Esophagus (tissue), 2 donors: ENCODE measurements around the gene CNNM4. TPM values are rescaled to one million over a fixed set of nuclear protein-coding genes. Genes with fewer than 3 reads are reported as not detected.

ENCODE experiments used
- H3K27ac ChIP-seq, 2 donors: one replicate each; pipeline ENCODE4 v1.5.1; 2013; ENCODE audit warnings: low read depth in 2 of 2, mild to moderate bottlenecking in 2 of 2, inconsistent platforms in 1 of 2, low read length in 1 of 2, moderate library complexity in 1 of 2
- H3K27me3 ChIP-seq, 2 donors: one replicate each; pipeline ENCODE4 v1.6.1; 2013; ENCODE audit warnings: low read length in 2 of 2, control low read depth in 1 of 2, mild to moderate bottlenecking in 1 of 2; ENCODE audit not compliant: insufficient read depth in 2 of 2, control insufficient read depth in 1 of 2
- H3K36me3 ChIP-seq, 2 donors: one replicate each; pipeline ENCODE4 v1.6.1; 2013; ENCODE audit warnings: low read length in 1 of 2; ENCODE audit not compliant: control insufficient read depth in 2 of 2, insufficient read depth in 2 of 2
- H3K4me1 ChIP-seq, 2 donors: one replicate each; pipeline ENCODE4 v1.6.1; 2013; ENCODE audit warnings: low read length in 1 of 2; ENCODE audit not compliant: control insufficient read depth in 2 of 2, insufficient read depth in 2 of 2
- H3K4me3 ChIP-seq, 2 donors: one replicate each; pipeline ENCODE4 v1.5.1; 2013; ENCODE audit warnings: low read length in 2 of 2, mild to moderate bottlenecking in 2 of 2, low read depth in 1 of 2, moderate library complexity in 1 of 2
- H3K9me3 ChIP-seq, 2 donors: one replicate each; pipeline ENCODE4 v1.6.1; 2013; ENCODE audit warnings: mild to moderate bottlenecking in 2 of 2, low read depth in 1 of 2, low read length in 1 of 2, moderate library complexity in 1 of 2; ENCODE audit not compliant: control insufficient read depth in 2 of 2, insufficient read depth in 1 of 2
- WGBS, 2 donors: extraction: QIAGEN DNeasy Blood & Tissue Kit; methylation state at CpG; one replicate each; pipeline ENCODE4 v1.1.7; 2013; 5-methylcytosine and 5-hydroxymethylcytosine counted together
- polyA plus RNA-seq, 2 donors: library from polyadenylated mRNA; stranded (reverse); fragments of 200-250 nt; gene quantifications; one replicate each; pipeline ENCODE4 v1.2.3, GENCODE V29; 2013
- donor health status: healthy with polysubstance abuse.
- donor health status: Bipolar disorder and iron deficiency.

Gene CNNM4
- polyA plus RNA-seq, 2 donors, result 3.2 to 5.0 TPM

DNA sequence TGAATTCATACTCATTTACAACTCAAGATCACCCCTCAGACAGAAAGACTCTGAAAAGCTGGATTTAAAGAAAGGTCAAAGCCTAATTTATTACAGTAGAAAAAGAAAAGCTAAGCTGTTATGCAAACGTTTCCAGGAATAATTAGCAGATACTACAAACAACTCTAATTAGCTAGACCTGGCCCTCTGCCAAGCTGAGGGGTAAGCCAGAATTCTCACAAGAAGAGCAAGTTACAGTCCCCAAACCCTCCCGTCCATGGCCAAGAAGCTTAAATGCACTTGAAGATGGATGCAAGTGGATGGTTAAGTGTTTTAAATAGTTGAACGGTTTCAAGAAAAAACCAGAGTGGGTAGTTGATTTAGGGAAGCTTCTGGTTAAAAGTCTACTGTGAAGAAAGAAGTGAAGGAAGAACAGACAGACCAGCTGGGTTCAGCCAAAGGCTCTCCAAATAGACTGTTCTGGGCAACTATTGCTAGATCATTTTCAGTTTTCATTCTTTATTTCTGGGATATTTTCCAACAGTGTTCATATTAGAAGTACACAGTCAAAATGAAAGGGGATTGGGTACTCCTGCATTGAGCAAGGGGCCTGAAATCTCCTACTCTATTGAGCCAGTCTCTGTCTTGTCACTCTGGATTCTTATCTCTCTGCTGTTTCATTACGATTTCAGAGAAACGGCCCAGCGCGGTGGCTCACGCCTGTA lies 25.7 kb upstream of the CNNM4 start:
- Histone ChIP-seq H3K27ac (no peak overlapping the region), H3K27me3 (no peaks in the 10 kb centered on the region), H3K4me1 (no peaks in the 10 kb centered on the region), H3K9me3 (no peaks in the 10 kb centered on the region), H3K36me3 (peaks cover 14 to 20% of the 10 kb centered on the region in 2 donors), H3K4me3 (no peak overlapping the region)
- WGBS, 2 donors, result 68 to 70% methylated on average over 8 of the region's 8 CpGs

GRCh38 chr2:96737251-96737650 lies 23.5 kb upstream of the CNNM4 start:
- 70 to 73% methylated on average over 2 of the region's 2 CpGs for WGBS, 2 donors
- Histone ChIP-seq H3K4me3 (no peak overlapping the region), H3K27ac (no peak overlapping the region), H3K36me3 (peaks cover 6 to 12% of the 10 kb centered on the region in 2 donors), H3K27me3 (no peaks in the 10 kb centered on the region), H3K4me1 (no peaks in the 10 kb centered on the region), H3K9me3 (no peaks in the 10 kb centered on the region)

DNA sequence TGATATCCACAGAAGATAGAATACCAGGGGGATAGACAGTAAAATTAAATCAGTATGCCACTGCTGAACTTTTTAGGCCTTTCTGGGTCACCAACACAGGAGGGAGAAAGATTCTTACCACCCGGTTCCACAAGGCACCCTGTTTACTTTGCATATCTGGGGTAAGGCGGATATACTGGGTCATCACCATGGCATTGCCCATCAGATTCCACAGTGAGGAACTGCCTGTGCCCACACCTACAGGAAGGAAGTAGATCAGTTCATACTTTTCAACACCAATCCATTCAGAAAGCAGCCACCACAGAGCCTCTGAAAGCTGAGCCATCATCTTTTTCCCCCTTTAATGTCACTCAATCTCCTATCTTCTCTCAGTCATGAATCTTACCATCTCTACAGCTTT lies 22.9 kb upstream of the CNNM4 start:
- Histone ChIP-seq H3K27ac (no peak overlapping the region), H3K4me3 (no peak overlapping the region), H3K27me3 (no peaks in the 10 kb centered on the region), H3K9me3 (no peaks in the 10 kb centered on the region), H3K36me3 (peaks cover 6 to 11% of the 10 kb centered on the region in 2 donors), H3K4me1 (no peaks in the 10 kb centered on the region)
- 64 to 67% methylated on average over 2 of the region's 2 CpGs for WGBS, 2 donors

DNA sequence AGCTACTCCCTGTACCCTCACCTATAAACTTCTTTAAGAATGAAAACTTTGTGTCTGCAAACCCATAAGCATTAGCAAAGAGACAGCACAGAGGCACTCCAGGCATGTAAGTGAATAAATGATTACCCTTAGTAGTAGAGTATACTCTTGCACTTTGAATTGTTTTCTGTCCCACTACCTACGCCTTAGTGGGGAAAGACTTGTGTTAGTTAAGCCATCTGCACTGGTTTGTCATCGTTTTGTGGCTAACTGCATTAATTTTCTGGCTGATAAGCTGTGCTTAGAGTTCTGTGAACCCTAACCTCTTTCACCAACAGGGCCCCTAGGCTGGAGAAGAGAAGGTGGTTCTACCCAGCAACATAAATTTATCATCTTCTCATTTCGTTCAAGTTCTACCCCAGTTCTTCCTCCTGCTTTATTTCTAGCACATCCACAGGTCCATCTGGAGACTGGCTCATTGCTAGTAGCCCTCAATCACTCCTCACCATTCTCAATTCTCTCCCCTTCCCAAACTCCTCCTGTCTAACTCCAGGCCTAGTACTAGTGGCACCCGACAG lies 21.5 kb upstream of the CNNM4 start:
- Histone ChIP-seq H3K9me3 (no peaks in the 10 kb centered on the region), H3K36me3 (peaks cover 0 to 3% of the 10 kb centered on the region in 2 donors), H3K27ac (peak overlapping the region; percentile 10 to 77), H3K4me1 (no peaks in the 10 kb centered on the region), H3K4me3 (peak overlapping the region; percentile 82 to 92), H3K27me3 (no peaks in the 10 kb centered on the region)
- WGBS, 2 donors, result 8 to 15% methylated on average over 4 of the region's 4 CpGs

DNA sequence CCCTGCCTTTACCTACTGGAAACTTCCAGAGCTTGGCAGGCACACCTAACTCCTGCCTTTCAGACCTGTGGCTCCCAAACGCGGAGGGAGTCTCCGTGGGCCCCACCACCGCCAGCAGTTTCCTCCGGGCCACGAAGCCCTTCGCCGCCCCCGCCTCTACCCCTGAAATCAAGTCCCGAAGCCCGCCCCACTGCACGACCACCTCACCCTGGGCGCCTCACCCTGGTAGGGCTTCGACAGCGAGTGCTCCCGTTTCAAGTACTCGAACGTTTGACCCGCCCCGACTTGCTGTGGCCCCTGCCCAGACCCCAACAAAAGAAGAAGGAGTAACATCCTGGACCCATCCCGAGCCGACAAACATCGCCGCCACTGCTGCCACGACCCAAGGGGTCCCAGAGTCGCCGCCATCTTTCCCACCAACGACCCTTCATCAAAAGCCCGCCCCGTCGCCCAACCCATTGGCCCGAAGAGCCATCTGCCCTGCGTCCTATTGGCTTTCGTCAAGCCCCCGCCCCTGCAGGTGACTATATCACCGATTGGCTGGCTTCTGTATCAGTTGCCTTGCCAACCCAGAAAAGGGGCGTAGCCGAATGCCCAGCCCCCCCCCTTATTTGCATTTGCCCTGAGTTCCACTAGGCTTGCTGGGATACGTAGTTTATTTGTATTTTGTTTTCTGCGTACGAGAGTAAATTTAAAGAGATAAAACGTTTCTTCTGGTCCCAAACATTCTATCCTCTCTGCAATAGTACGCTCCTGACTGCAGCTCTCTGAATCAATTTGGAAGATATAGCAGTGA lies 20.9 kb upstream of the CNNM4 start, which contains the start of gene LMAN2L:
LMAN2L (minus strand) TSS at position 432 of the 796 bp plus-strand sequence; CDS start at position 408, 24 bp downstream.
- no peaks in the 10 kb centered on the region for H3K9me3 ChIP-seq
- H3K36me3 ChIP-seq, result no peaks in the 10 kb centered on the region
- WGBS, 2 donors, result 0 to 1% methylated on average over 43 of the region's 43 CpGs
- peak within 1 kb of the TSS; percentile 10 to 77 for H3K27ac ChIP-seq
- H3K4me3 ChIP-seq, result peak within 1 kb of the TSS; percentile 82 to 92
- no peaks in the 10 kb centered on the region for H3K4me1 ChIP-seq
- H3K27me3 ChIP-seq, result no peaks in the 10 kb centered on the region

DNA sequence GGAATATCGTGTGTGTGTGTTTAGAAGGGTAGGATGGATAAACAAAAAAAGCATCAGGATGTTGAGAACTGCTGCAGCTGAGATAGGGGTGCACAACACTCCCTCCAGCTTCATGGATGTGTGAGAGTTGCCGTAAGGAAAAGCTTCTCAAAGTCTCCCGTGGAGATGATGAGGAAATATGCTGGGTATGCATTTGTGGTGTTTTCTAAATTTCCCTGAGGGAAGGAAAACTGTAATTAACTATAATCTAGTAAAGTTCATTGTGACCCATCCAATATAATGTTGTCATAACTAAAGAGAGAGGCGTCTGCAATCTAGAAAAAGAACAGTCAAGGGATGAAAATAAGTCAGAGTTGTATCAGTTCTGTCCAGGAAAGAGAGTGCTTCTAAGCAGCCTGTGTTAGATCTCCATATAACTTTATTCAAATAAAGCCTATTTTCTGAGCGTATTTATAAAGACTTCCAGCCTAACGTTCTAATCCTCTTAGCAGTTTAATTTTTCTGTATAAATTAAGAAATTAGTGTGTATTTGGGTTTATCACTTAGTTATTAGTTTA lies 13.6 kb upstream of the CNNM4 start:
- H3K4me1 ChIP-seq, result no peaks in the 10 kb centered on the region
- no peaks in the 10 kb centered on the region for H3K36me3 ChIP-seq
- H3K27ac ChIP-seq, result no peak overlapping the region
- no peaks in the 10 kb centered on the region for H3K9me3 ChIP-seq
- H3K27me3 ChIP-seq, result no peaks in the 10 kb centered on the region
- 50 to 57% methylated on average over 6 of the region's 6 CpGs for WGBS, 2 donors
- no peak overlapping the region for H3K4me3 ChIP-seq

DNA sequence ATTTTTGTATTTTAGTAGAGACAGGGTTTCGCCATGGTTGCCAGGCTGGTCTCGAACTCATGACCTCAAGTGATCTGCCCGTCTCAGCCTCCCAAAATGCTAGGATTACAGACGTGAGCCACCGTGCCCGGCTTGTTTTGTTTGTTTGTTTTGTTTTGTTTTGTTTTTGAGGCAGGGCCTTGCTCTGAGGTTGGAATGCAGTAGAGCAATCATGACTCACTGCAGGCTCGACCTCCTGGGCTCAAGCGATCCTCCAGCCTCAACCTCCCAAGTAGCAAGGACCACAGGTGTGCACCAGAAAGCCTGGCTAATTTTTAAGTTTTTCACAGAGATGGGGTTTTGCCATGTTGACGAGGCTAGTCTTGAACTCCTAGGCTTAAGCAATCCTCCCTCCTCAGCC lies 8.9 kb upstream of the CNNM4 start:
- Histone ChIP-seq H3K27me3 (no peaks in the 10 kb centered on the region), H3K27ac (no peak overlapping the region), H3K4me1 (no peaks in the 10 kb centered on the region), H3K36me3 (no peaks in the 10 kb centered on the region), H3K9me3 (no peaks in the 10 kb centered on the region), H3K4me3 (no peak overlapping the region)
- 84 to 87% methylated on average over 9 of the region's 9 CpGs for WGBS, 2 donors

- Histone ChIP-seq H3K36me3 (no peaks in the 10 kb centered on the region), H3K4me3 (no peak overlapping the region), H3K27me3 (no peaks in the 10 kb centered on the region), H3K4me1 (no peaks in the 10 kb centered on the region), H3K27ac (no peak overlapping the region), H3K9me3 (no peaks in the 10 kb centered on the region)
- WGBS, 2 donors, result 45 to 47% methylated on average over 7 of the region's 7 CpGs
These were observed 6.9 kb upstream of the CNNM4 start for GRCh38 chr2:96753661-96754282.

- peaks cover 0 to under 1% of the 10 kb centered on the region in 2 donors for H3K4me1 ChIP-seq
- no peak overlapping the region for H3K27ac ChIP-seq
- H3K4me3 ChIP-seq, result no peak overlapping the region
- no peaks in the 10 kb centered on the region for H3K36me3 ChIP-seq
- H3K27me3 ChIP-seq, result no peaks in the 10 kb centered on the region
- no peaks in the 10 kb centered on the region for H3K9me3 ChIP-seq
These were observed 6.4 kb upstream of the CNNM4 start for GRCh38 chr2:96754317-96754716.
